Glutamatergic neuron (in vitro differentiated cells): Measurements from ENCODE around the gene KMT2E. TPM values are rescaled to one million over a fixed set of nuclear protein-coding genes. Genes with fewer than 3 reads are reported as not detected.
"Not testable (repeated sequence)": the region's sequence is repeated elsewhere in the genome, so short reads cannot be mapped to it uniquely, and the experiment has no call there.

Experiments used
- DNase-seq: peaks from one replicate; pipeline ENCODE4 v3.0.0; 2022
- H3K27ac Mint-ChIP-seq: one replicate; pipeline ENCODE4 v1.8.0; 2020; ENCODE audit warnings: mild to moderate bottlenecking, mixed read lengths, inconsistent platforms; ENCODE audit not compliant: unreplicated experiment
- H3K27me3 Mint-ChIP-seq: one replicate; pipeline ENCODE4 v1.8.0; 2020; ENCODE audit warnings: mild to moderate bottlenecking, moderate library complexity, mixed read lengths, inconsistent platforms; ENCODE audit not compliant: unreplicated experiment
- H3K36me3 Mint-ChIP-seq: one replicate; pipeline ENCODE4 v1.8.0; 2020; ENCODE audit warnings: mild to moderate bottlenecking, mixed read lengths, inconsistent platforms; ENCODE audit not compliant: unreplicated experiment
- H3K4me1 Mint-ChIP-seq: one replicate; pipeline ENCODE4 v1.8.0; 2020; ENCODE audit warnings: mild to moderate bottlenecking, low read depth, mixed read lengths, inconsistent platforms; ENCODE audit not compliant: unreplicated experiment
- H3K4me3 Mint-ChIP-seq: one replicate; pipeline ENCODE4 v1.8.0; 2020; ENCODE audit warnings: mild to moderate bottlenecking, mixed read lengths, inconsistent platforms; ENCODE audit not compliant: unreplicated experiment
- H3K9me3 Mint-ChIP-seq: one replicate; pipeline ENCODE4 v1.8.0; 2020; ENCODE audit warnings: mild to moderate bottlenecking, moderate library complexity, mixed read lengths, inconsistent platforms; ENCODE audit not compliant: unreplicated experiment
- total RNA-seq: library from RNA; stranded (reverse); fragmentation: NEBNext Ultra II Directional; extraction: Animal tissue kit (Norgen Biotek cat#: 25700); gene quantifications from one replicate; pipeline ENCODE4 v1.2.1, GENCODE V29; 2021; ENCODE audit not compliant: unreplicated experiment
- TF ChIP-seq, protein P1 (sequence below): fragments of 200-600 bp; sonication (generic); IDR thresholded peaks from one replicate; pipeline ENCODE4 v1.5.0; 2021; ENCODE audit not compliant: partially characterized antibody, unreplicated experiment

Gene KMT2E
- total RNA-seq, 1 donor from 2014 or later, result 126 TPM

DNA sequence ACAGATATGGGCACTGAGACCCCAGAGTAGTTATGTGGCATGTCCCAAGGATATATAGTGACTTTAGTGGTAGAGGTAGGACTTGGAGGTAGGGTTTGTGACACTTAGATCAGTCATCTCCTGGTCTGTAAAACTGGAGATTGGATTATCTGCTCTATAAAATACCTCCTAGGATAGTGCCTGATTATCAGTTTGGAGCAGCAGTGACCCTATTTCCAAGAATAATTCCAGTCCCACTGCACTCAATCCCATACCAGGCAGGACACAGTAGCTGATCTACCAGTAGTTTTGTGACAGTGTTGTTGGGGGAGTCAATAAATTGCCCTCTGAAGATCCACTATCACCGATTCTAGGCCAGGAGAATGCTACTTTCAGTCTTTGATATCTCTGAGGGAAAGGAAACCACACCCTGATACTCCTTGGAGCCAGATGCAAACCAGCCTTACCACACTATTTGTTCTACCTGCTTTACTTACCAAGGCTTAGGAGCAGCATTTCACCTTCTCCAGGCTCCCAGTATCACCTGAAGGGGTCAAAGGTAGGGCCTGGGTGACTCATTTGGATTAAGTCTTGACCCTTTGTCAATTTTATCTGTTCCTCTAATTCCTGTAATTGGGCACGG is 30.6 kb downstream of the KMT2E start:
- H3K4me1 Mint-ChIP-seq, result peaks cover 4% of the 10 kb centered on the region
- DNase-seq, result no peak
- no peaks in the 10 kb centered on the region for H3K9me3 Mint-ChIP-seq
- TF ChIP-seq, protein P1, sequence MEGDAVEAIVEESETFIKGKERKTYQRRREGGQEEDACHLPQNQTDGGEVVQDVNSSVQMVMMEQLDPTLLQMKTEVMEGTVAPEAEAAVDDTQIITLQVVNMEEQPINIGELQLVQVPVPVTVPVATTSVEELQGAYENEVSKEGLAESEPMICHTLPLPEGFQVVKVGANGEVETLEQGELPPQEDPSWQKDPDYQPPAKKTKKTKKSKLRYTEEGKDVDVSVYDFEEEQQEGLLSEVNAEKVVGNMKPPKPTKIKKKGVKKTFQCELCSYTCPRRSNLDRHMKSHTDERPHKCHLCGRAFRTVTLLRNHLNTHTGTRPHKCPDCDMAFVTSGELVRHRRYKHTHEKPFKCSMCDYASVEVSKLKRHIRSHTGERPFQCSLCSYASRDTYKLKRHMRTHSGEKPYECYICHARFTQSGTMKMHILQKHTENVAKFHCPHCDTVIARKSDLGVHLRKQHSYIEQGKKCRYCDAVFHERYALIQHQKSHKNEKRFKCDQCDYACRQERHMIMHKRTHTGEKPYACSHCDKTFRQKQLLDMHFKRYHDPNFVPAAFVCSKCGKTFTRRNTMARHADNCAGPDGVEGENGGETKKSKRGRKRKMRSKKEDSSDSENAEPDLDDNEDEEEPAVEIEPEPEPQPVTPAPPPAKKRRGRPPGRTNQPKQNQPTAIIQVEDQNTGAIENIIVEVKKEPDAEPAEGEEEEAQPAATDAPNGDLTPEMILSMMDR, result no peak
- H3K36me3 Mint-ChIP-seq, result peaks cover 5% of the 10 kb centered on the region
- no peaks in the 10 kb centered on the region for H3K27me3 Mint-ChIP-seq
- H3K4me3 Mint-ChIP-seq, result no peak overlapping the region
- no peak overlapping the region for H3K27ac Mint-ChIP-seq

DNA sequence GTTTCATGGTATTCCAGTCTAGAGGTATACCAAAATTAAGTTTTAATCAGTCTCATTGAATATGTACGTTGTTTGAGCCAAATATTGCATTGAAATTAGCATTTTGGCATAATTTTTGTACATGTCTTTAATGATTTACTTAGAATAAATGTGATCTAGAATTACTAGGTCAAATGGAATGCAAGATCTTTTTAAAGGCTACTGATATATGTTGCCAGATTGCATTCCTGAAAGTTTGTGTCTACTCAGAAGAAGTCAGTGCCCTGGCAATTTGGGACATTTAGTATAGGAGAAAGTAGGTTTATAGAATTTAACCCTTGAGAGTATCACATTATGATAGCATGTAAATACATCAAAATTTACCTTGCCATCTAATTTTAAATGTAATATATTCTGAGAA is 32.4 kb downstream of the KMT2E start:
- H3K9me3 Mint-ChIP-seq, result peaks cover 2% of the 10 kb centered on the region
- no peaks in the 10 kb centered on the region for H3K27me3 Mint-ChIP-seq
- DNase-seq, result no peak
- no peaks in the 10 kb centered on the region for H3K4me1 Mint-ChIP-seq
- H3K27ac Mint-ChIP-seq, result no peak overlapping the region
- TF ChIP-seq, protein P1, result no peak
- peaks cover 5% of the 10 kb centered on the region for H3K36me3 Mint-ChIP-seq
- no peak overlapping the region for H3K4me3 Mint-ChIP-seq

DNA sequence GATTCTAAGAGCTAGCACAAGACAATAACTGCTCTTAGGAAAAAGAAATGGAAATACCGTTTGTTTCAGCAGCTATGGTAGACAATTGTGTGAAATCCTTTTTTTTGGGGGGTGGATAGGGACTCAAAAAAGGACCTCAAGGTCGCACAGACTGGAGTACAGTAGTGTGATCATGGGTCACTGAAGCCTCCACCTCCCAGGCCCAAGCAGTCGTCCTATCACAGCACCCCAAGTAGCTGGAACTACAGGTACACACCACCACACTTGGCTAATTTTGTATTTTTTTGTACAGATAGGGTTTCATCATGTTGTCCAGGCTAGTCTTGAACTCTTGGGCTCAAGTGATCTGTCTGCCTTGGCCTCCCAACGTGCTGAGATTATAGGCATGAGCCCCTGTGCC is 33.9 kb downstream of the KMT2E start:
- Mint-ChIP-seq H3K4me3 (no peak overlapping the region), H3K4me1 (no peaks in the 10 kb centered on the region), H3K27me3 (no peaks in the 10 kb centered on the region), H3K36me3 (peaks cover 5% of the 10 kb centered on the region), H3K27ac (no peak overlapping the region), H3K9me3 (peaks cover 2% of the 10 kb centered on the region)
- DNase-seq, result no peak
- TF ChIP-seq, protein P1, result no peak

DNA sequence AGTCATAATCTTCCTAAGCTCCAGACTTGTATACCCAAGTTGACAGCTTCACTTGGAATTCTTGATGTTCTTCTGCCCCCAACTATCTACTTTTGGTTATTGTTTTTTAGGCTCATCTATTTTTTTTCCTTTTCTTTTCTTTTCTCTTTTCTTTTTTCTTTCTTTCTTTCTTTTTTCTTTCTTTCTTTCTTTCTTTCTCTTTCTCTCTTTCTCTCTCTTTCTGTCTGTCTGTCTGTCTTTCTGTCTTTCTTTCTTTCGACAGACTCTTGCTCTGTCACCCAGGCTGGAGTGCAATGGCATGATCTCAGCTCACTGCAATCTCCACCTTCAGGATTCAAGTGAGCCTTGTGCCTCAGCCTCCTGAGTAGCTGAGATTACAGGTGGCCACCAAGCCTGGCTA is 36.5 kb downstream of the KMT2E start:
- Mint-ChIP-seq H3K4me1 (no peaks in the 10 kb centered on the region), H3K9me3 (peaks cover 7% of the 10 kb centered on the region), H3K27ac (no peak overlapping the region), H3K27me3 (no peaks in the 10 kb centered on the region), H3K4me3 (no peak overlapping the region), H3K36me3 (no peaks in the 10 kb centered on the region)
- no peak for DNase-seq
- TF ChIP-seq, protein P1, result no peak

DNA sequence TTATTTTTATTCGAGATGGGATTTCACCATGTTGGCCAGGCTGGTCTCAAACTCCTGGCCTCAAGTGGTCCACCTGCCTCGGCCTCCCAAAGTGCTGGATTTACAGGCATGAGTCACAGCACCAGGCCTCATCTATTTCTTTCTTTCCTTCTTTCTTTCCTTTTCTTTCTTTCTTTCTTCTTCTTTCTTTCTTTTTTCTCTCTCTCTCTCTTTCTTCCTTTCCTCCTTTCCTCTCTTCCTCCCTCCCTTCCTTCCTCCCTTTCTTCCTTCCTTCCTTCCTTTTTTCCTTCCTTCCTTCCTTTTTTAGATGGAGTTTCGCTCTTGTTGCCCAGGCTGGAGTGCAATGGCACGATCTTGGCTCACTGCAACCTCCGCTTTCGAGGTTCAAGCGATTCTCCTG is 36.9 kb downstream of the KMT2E start:
- not testable (repeated sequence) for H3K4me3 Mint-ChIP-seq, H3K36me3 Mint-ChIP-seq, DNase-seq, H3K27me3 Mint-ChIP-seq, H3K9me3 Mint-ChIP-seq, H3K4me1 Mint-ChIP-seq, H3K27ac Mint-ChIP-seq
